DND-41 (cell line): ENCODE measurements around the gene TMPRSS11E.

Experiments
- EZH2 ChIP-seq: IDR thresholded peaks from 3 replicates; pipeline ENCODE4 v1.6.1; 2012; ENCODE audit warnings: borderline replicate concordance, low read depth, mild to moderate bottlenecking, moderate library complexity, low read length, inconsistent platforms; ENCODE audit not compliant: severe bottlenecking
- TF ChIP-seq, protein P1 (sequence below): IDR thresholded peaks from 2 replicates; pipeline ENCODE4 v1.5.1; 2012; ENCODE audit warnings: borderline replicate concordance, low read length, moderate library complexity, mild to moderate bottlenecking; ENCODE audit not compliant: poor library complexity, severe bottlenecking; ENCODE audit errors: extremely low read depth

DNA sequence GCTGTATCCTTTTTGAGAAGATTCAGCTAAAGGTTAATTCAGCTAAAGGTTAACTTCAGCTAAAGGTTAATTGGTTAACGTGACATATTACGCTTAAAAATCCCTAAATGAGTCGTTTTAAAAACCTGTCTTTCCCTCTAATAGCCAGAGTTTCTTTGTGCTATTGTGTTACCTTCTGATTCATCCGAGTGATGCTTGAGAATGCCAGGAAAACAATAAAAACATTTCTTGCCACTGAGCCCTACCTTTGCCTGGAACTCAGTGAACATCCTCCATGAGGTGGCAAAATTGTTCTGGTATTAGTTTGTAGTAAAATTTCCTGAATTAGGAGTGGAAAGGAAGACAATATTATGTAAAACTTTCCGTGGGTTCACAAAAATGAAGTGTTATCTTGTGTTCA is 13.7 kb upstream of the TMPRSS11E start:
- TF ChIP-seq, protein P1, sequence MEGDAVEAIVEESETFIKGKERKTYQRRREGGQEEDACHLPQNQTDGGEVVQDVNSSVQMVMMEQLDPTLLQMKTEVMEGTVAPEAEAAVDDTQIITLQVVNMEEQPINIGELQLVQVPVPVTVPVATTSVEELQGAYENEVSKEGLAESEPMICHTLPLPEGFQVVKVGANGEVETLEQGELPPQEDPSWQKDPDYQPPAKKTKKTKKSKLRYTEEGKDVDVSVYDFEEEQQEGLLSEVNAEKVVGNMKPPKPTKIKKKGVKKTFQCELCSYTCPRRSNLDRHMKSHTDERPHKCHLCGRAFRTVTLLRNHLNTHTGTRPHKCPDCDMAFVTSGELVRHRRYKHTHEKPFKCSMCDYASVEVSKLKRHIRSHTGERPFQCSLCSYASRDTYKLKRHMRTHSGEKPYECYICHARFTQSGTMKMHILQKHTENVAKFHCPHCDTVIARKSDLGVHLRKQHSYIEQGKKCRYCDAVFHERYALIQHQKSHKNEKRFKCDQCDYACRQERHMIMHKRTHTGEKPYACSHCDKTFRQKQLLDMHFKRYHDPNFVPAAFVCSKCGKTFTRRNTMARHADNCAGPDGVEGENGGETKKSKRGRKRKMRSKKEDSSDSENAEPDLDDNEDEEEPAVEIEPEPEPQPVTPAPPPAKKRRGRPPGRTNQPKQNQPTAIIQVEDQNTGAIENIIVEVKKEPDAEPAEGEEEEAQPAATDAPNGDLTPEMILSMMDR: no peak
- TF ChIP-seq EZH2: no peak
